Breast epithelium (tissue), 3 donors: ENCODE results near the gene CCDC38.

ENCODE experiments used
- POLR2A ChIP-seq: fragments of 450-650 bp; IDR thresholded peaks from one replicate; pipeline ENCODE4 v1.6.1; 2016; ENCODE audit warnings: antibody characterized with exemption, mild to moderate bottlenecking, moderate library complexity
- TF ChIP-seq, protein P1 (sequence below), 3 donors: fragments of 450-650 bp; IDR thresholded peaks; one replicate each; pipeline ENCODE4 v1.5.1; 2016 to 2017; ENCODE audit warnings: antibody characterized with exemption in 3 of 3, mild to moderate bottlenecking in 3 of 3, moderate library complexity in 3 of 3

DNA sequence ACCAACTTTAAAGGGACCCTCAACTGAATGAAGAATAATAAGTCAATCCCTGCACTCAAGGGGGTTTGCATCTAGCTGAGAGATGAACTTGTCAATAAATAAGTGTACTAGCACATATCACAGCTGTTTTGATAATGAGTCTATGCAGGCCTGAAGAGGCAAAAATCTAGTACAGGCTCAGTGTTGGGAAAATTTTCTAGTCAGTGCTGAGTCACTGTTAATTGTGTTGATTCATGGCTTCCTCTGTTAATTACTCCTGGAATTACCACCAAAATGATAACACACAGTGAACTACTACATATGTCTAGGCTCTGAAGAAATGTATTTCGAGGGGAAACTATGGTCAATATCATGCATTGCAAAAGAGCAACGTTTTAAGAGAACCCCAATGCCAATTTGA is 64.8 kb downstream of the CCDC38 start:
- TF ChIP-seq, protein P1, sequence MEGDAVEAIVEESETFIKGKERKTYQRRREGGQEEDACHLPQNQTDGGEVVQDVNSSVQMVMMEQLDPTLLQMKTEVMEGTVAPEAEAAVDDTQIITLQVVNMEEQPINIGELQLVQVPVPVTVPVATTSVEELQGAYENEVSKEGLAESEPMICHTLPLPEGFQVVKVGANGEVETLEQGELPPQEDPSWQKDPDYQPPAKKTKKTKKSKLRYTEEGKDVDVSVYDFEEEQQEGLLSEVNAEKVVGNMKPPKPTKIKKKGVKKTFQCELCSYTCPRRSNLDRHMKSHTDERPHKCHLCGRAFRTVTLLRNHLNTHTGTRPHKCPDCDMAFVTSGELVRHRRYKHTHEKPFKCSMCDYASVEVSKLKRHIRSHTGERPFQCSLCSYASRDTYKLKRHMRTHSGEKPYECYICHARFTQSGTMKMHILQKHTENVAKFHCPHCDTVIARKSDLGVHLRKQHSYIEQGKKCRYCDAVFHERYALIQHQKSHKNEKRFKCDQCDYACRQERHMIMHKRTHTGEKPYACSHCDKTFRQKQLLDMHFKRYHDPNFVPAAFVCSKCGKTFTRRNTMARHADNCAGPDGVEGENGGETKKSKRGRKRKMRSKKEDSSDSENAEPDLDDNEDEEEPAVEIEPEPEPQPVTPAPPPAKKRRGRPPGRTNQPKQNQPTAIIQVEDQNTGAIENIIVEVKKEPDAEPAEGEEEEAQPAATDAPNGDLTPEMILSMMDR (IDR thresholded peaks at IDR 0.05): no peak
- TF ChIP-seq POLR2A: no peak
